ENCODE data around the gene EPB41. TPM values are rescaled to one million over a fixed set of nuclear protein-coding genes. Genes with fewer than 3 reads are reported as not detected.

EPB41 gene
- total and polyA plus RNA-seq, 4 donors, result 10.7 to 189 (median 38.1) TPM

GRCh38 chr1:29134695-29135028, 220.3 kb downstream of the EPB41 start:
- no peak for DNase-seq (ENCODE audit: low spot score)

GRCh38 chr1:29136391-29136915, 222.1 kb downstream of the EPB41 start:
- H3K4me1 ChIP-seq (ENCODE audit: control insufficient read depth in 4 of 4, insufficient read depth in 4 of 4, low read length in 3 of 4), result peaks cover 0 to 10% (median 5%) of the 10 kb centered on the region in 4 donors
- no peak overlapping the region for H3K4me3 ChIP-seq (ENCODE audit: low read depth in 1 of 3, low read length in 3 of 3)
- H3K27ac ChIP-seq (ENCODE audit: low read depth in 1 of 2, low read length in 2 of 2), result peak overlapping the region; percentile 23 to 47
- H3K9ac ChIP-seq (ENCODE audit: low read depth in 1 of 2, low read length in 2 of 2), result no peak overlapping the region
- no peaks in the 10 kb centered on the region for H3K9me3 ChIP-seq (ENCODE audit: control insufficient read depth in 4 of 4, low read length in 3 of 4)
- H3K36me3 ChIP-seq (ENCODE audit: control insufficient read depth in 4 of 4, insufficient read depth in 3 of 4, low read depth in 1 of 4, low read length in 3 of 4), result no peaks in the 10 kb centered on the region
- 32% methylated on average over 14 of the region's 14 CpGs for WGBS
- TF ChIP-seq TAF1 (conservative IDR thresholded peaks at IDR 0.05), result no peak
- TF ChIP-seq ATF3 (IDR thresholded peaks at IDR 0.05), result peak; percentile 19
- TF ChIP-seq EGR1 (IDR thresholded peaks at IDR 0.05; ENCODE audit: low read depth in 2 of 2), result peak; percentile 17 to 23
- TF ChIP-seq JUND (IDR thresholded peaks at IDR 0.05), result peak in 1 of 2 donors; percentile 29
- no peak for TF ChIP-seq NR2F2 (IDR thresholded peaks at IDR 0.05)
- peak; percentile 78 to 82 for TF ChIP-seq RXRA (IDR thresholded peaks at IDR 0.05)
- TF ChIP-seq MAX (IDR thresholded peaks at IDR 0.05), result peak; percentile 32
- peak; percentile 28 for TF ChIP-seq FOXA2 (IDR thresholded peaks at IDR 0.05)
- no peak for TF ChIP-seq FOXA1 (IDR thresholded peaks at IDR 0.05)
- peak; percentile 70 for TF ChIP-seq SP1 (IDR thresholded peaks at IDR 0.05)
- TF ChIP-seq YY1 (IDR thresholded peaks at IDR 0.05), result peak; percentile 39
- peak; percentile 13 for TF ChIP-seq ZBTB33 (IDR thresholded peaks at IDR 0.05)
- peak; percentile 31 for TF ChIP-seq REST (IDR thresholded peaks at IDR 0.05)
- no peak for TF ChIP-seq HNF4G (IDR thresholded peaks at IDR 0.05)
- peak; percentile 61 to 74 for TF ChIP-seq HNF4A (conservative IDR thresholded peaks at IDR 0.05)
- TF ChIP-seq RAD21 (IDR thresholded peaks at IDR 0.05), result peak; percentile 35 to 46
- TF ChIP-seq CTCF (IDR thresholded peaks at IDR 0.05; ENCODE audit: low read depth, low read length, missing input control), result no peak
- TF ChIP-seq GABPA (IDR thresholded peaks at IDR 0.05 in 1 of 2, conservative IDR thresholded peaks at IDR 0.05 in 1 of 2), result no peak
- no peaks in the 10 kb centered on the region for H3K27me3 ChIP-seq (ENCODE audit: control insufficient read depth in 4 of 4, insufficient read depth in 4 of 4, low read length in 3 of 4)
- DNase-seq (ENCODE audit: low spot score), result no peak

More at GRCh38 chr1:29134695-29135028, 220.3 kb downstream of the EPB41 start:
- Histone ChIP-seq H3K27ac (ENCODE audit: low read depth in 1 of 2, low read length in 2 of 2) (no peak overlapping the region), H3K4me3 (ENCODE audit: low read depth in 1 of 3, low read length in 3 of 3) (no peak overlapping the region), H3K4me1 (ENCODE audit: control insufficient read depth in 4 of 4, insufficient read depth in 4 of 4, low read length in 3 of 4) (peaks cover 0 to 10% (median 5%) of the 10 kb centered on the region in 4 donors), H3K36me3 (ENCODE audit: control insufficient read depth in 4 of 4, insufficient read depth in 3 of 4, low read depth in 1 of 4, low read length in 3 of 4) (no peaks in the 10 kb centered on the region), H3K9me3 (ENCODE audit: control insufficient read depth in 4 of 4, low read length in 3 of 4) (no peaks in the 10 kb centered on the region), H3K9ac (ENCODE audit: low read depth in 1 of 2, low read length in 2 of 2) (no peak overlapping the region), H3K27me3 (ENCODE audit: control insufficient read depth in 4 of 4, insufficient read depth in 4 of 4, low read length in 3 of 4) (no peaks in the 10 kb centered on the region)
- no peak for TF ChIP-seq RAD21 (IDR thresholded peaks at IDR 0.05)
- no peak for TF ChIP-seq RXRA (IDR thresholded peaks at IDR 0.05)
- WGBS, result 77% methylated on average over 10 of the region's 10 CpGs

Data from liver (tissue), 9 donors.